ENCODE data around the gene PPP2R2C.

Gene PPP2R2C

GRCh38 chr4:6288342-6288741, 184.1 kb downstream of the PPP2R2C start:
- DNase-seq (ENCODE audit: insufficient read length, low spot score) (no peak), FAIRE-seq (no peak)
- no peak for TF ChIP-seq CTCF (IDR thresholded peaks at IDR 0.05; ENCODE audit: insufficient read depth, missing control alignments)

GRCh38 chr4:6287017-6287788, 185.2 kb downstream of the PPP2R2C start:
- FAIRE-seq = no peak
- no peak for TF ChIP-seq CTCF (IDR thresholded peaks at IDR 0.05; ENCODE audit: insufficient read depth, missing control alignments)
- no peak for DNase-seq (ENCODE audit: insufficient read length, low spot score)

- DNase-seq (ENCODE audit: insufficient read length, low spot score) (no peak), FAIRE-seq (no peak)
- no peak for TF ChIP-seq CTCF (IDR thresholded peaks at IDR 0.05; ENCODE audit: insufficient read depth, missing control alignments)
Measured at GRCh38 chr4:6283282-6283681, 189.1 kb downstream of the PPP2R2C start.

GRCh38 chr4:6282314-6282771, 190.1 kb downstream of the PPP2R2C start:
- DNase-seq (ENCODE audit: insufficient read length, low spot score) (no peak), FAIRE-seq (no peak)
- TF ChIP-seq CTCF (IDR thresholded peaks at IDR 0.05; ENCODE audit: insufficient read depth, missing control alignments) = no peak

GRCh38 chr4:6281436-6282313, 190.7 kb downstream of the PPP2R2C start:
- DNase-seq (ENCODE audit: insufficient read length, low spot score) (no peak), FAIRE-seq (no peak)
- TF ChIP-seq CTCF (IDR thresholded peaks at IDR 0.05; ENCODE audit: insufficient read depth, missing control alignments) = no peak

GRCh38 chr4:6280365-6280996, 191.9 kb downstream of the PPP2R2C start:
- DNase-seq (ENCODE audit: insufficient read length, low spot score) (no peak), FAIRE-seq (no peak)
- no peak for TF ChIP-seq CTCF (IDR thresholded peaks at IDR 0.05; ENCODE audit: insufficient read depth, missing control alignments)

All from D721Med (cell line).